Tibial artery (tissue), 4 donors: Measurements from ENCODE around the gene CDX1.

Experiments
- DNase-seq, 2 donors: peaks; one replicate each; pipeline ENCODE4 v3.0.0-alpha.2; 2019
- H3K27ac ChIP-seq, 2 donors: fragments of 200-600 bp; sonication (generic) in 1 of 2; 1 replicate in 1 of 2; 2 replicates in 1 of 2; pipeline ENCODE4 v1.5.1; 2018 to 2019; ENCODE audit warnings: mild to moderate bottlenecking in 1 of 2
- H3K27me3 ChIP-seq, 2 donors: fragments of 200-600 bp; sonication (generic) in 1 of 2; one replicate each; pipeline versions ENCODE4 v1.5.1 to v1.6.0; 2016 to 2019
- H3K36me3 ChIP-seq, 3 donors: fragments of 200-600 bp; sonication (generic) in 2 of 3; one replicate each; pipeline ENCODE4 v1.5.1; 2016 to 2019; ENCODE audit warnings: mild to moderate bottlenecking in 2 of 3
- H3K4me1 ChIP-seq, 4 donors: fragments of 200-600 bp; sonication (generic) in 2 of 4; 1 replicate in 3 of 4; 2 replicates in 1 of 4; pipeline ENCODE4 v1.5.1; 2016 to 2019
- H3K4me3 ChIP-seq, 2 donors: fragments of 200-600 bp; sonication (generic) in 1 of 2; 1 replicate in 1 of 2; 2 replicates in 1 of 2; pipeline ENCODE4 v1.5.1; 2018 to 2019; ENCODE audit warnings: mild to moderate bottlenecking in 2 of 2
- H3K9me3 ChIP-seq, 3 donors: fragments of 200-600 bp; sonication (generic) in 1 of 3; one replicate each; pipeline ENCODE4 v1.5.1; 2016 to 2019
- CTCF ChIP-seq, 2 experiments: fragments of 200-600 bp in 1 of 2; fragments of 450-650 bp in 1 of 2; IDR thresholded peaks; one replicate each; pipeline ENCODE4 v1.5.1; 2017 to 2019; ENCODE audit warnings: antibody characterized with exemption in 2 of 2, mild to moderate bottlenecking in 1 of 2, moderate library complexity in 1 of 2
- intact Hi-C: fragments of 100-400 bp; cut with DNase I; formaldehyde crosslinking; loops from one replicate; pipeline ENCODE4 v1.15.0; 2023; ENCODE audit warnings: low total_unique reads

The CDX1 gene

DNA sequence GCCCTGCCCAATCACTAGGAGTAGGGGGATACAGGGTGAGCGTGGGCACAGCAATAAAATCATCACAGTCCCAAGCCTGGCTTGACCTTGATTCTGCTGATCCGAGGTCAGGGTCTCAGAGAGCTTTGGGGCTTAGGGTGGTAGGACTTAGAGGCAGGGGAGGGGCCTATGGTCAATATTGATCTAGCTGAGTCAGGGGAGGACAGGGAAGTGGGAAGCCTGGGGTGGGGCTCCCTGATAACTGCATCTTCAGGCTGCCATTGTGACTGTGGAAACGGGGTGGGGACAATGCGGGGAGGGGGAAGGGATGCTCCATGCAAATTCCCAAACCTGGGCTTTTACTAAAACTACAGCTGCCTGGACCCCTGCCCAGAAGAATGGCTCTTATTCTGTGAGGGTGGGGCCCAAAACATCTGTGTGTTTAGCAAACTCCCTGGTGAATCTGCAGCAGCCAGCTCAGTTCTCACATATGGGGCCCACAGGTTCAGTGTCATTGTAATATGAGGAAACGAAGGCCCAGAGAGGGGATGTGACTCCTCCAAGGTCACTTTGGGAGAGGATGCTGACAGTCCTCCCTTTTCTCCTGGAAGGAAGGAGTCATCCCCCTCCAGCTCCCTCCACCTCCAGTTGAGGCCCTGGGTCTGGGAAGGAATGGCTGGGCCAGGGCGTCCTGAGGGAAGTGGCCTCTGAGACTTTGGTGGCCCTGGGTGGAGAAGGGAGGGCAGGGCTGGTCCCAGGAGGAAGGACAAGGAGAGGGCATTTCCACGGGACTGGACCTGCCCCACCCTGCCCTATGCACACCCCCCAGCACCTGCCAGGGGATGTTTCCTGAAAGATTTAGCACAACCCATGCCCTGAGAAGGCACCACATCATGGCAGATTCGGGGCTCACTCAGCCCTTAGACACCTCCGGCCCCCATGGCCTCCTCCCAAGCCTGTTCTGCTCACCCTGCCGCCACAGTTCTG, 49.7 kb downstream of the CDX1 start:
- Histone ChIP-seq H3K27ac (peak overlapping the region; percentile 9 to 77), H3K27me3 (no peaks in the 10 kb centered on the region)
- TF ChIP-seq CTCF (IDR thresholded peaks at IDR 0.05): no peak

GRCh38 chr5:150217038-150217437, 50.5 kb downstream of the CDX1 start:
- H3K27me3 ChIP-seq: no peaks in the 10 kb centered on the region
- no peaks in the 10 kb centered on the region for H3K36me3 ChIP-seq
- H3K27ac ChIP-seq: no peak overlapping the region
- no peak for TF ChIP-seq CTCF (IDR thresholded peaks at IDR 0.05)
- no peaks in the 10 kb centered on the region for H3K9me3 ChIP-seq
- peaks cover 0 to 24% (median 15%) of the 10 kb centered on the region in 4 donors for H3K4me1 ChIP-seq
- no peak for DNase-seq
- H3K4me3 ChIP-seq: no peak overlapping the region
- intact Hi-C loops: no loop called here

More for the DNA sequence above, 49.7 kb downstream of the CDX1 start:
- Histone ChIP-seq H3K36me3 (no peaks in the 10 kb centered on the region), H3K4me1 (peaks cover 0 to 30% (median 16%) of the 10 kb centered on the region in 4 donors), H3K9me3 (no peaks in the 10 kb centered on the region), H3K4me3 (no peak overlapping the region)
- intact Hi-C loops: no loop called here
- DNase-seq: no peak

GRCh38 chr5:150217873-150218692, 51.5 kb downstream of the CDX1 start:
- TF ChIP-seq CTCF (IDR thresholded peaks at IDR 0.05): peak; percentile 89 to 98
- Histone ChIP-seq H3K27me3 (no peaks in the 10 kb centered on the region), H3K4me3 (no peak overlapping the region), H3K27ac (no peak overlapping the region), H3K36me3 (no peaks in the 10 kb centered on the region), H3K9me3 (no peaks in the 10 kb centered on the region), H3K4me1 (peaks cover 0 to 24% (median 15%) of the 10 kb centered on the region in 4 donors)
- intact Hi-C loops: loop anchor here (2.0 kb wide), 1 partner anchor 87 kb away; no protein-coding TSS in a partner anchor
- DNase-seq: peak; percentile 76 to 92

- no peak for TF ChIP-seq CTCF (IDR thresholded peaks at IDR 0.05)
Observed at GRCh38 chr5:150218693-150219035, 52.1 kb downstream of the CDX1 start.

GRCh38 chr5:150219142-150219541, 52.6 kb downstream of the CDX1 start:
- Histone ChIP-seq H3K4me3 (no peak overlapping the region), H3K36me3 (no peaks in the 10 kb centered on the region), H3K27ac (no peak overlapping the region), H3K4me1 (peaks cover 0 to 16% (median 6%) of the 10 kb centered on the region in 4 donors), H3K27me3 (no peaks in the 10 kb centered on the region), H3K9me3 (no peaks in the 10 kb centered on the region)
- no peak for TF ChIP-seq CTCF (IDR thresholded peaks at IDR 0.05)
- no peak for DNase-seq
- intact Hi-C loops: loop anchor here (2.0 kb wide), 1 partner anchor 88 kb away; no protein-coding TSS in a partner anchor

More at GRCh38 chr5:150218693-150219035, 52.1 kb downstream of the CDX1 start:
- intact Hi-C loops: loop anchor here (2.0 kb wide), 1 partner anchor 88 kb away; no protein-coding TSS in a partner anchor
- Histone ChIP-seq H3K9me3 (no peaks in the 10 kb centered on the region), H3K36me3 (no peaks in the 10 kb centered on the region), H3K27me3 (no peaks in the 10 kb centered on the region), H3K4me3 (no peak overlapping the region), H3K4me1 (peaks cover 0 to 20% (median 11%) of the 10 kb centered on the region in 4 donors), H3K27ac (no peak overlapping the region)
- no peak for DNase-seq
